ENCODE results near the gene TMEM151B. TPM values are rescaled to one million over a fixed set of nuclear protein-coding genes. Genes with fewer than 3 reads are reported as not detected.

TMEM151B gene
- total and polyA plus RNA-seq, 2 of the 13 experiments (the other 11 are each of a cell fraction or from before 2014, with no cell fraction given): not detected

DNA sequence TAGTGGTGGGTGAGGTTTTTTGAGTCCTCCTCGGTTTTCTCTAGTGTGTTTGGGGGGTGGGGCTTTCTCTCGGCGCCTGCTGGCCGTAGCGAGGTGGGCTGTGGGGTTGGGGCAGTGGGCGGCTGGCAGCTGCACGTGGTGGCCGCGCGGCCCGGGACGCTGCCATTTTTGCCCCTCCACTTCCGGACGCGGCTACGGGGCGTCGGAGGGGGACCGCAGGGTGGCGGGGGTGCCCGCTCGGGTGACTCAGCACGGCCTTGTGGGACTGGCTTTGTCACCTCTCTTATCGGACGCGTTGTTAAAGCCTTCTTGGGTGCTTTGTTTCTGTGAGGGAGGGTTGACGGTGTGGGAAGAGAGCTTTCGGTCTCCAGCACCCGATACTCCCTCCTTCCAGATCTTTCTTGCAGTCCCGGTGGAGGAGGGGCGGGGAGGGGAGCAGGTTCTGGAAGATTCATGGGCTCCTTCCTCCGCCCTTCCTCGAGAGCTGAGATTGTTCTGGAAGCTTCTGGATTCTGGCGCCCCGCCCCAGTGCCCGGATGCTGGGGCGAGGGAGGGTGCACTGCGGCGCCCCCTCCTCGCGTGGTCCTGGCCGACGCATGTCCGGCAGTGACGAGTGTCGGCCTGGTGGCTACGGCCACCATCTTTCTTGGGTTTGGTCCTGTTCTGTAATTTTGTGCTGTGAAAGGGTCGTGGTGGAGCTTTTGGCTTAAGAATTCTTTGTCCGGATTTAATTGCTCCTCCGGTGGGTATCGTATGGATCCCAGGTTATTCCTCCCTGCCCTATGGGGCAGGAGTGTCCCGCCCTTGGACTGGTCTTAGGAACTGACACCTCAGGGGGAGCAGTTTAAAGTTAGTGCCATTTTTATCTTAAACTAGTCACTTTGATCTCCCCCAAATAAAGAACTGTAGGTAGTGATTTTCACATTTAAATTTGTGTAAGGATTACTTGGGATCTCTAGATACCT lies 22.6 kb upstream of the TMEM151B start (continued):
- TF ChIP-seq AHDC1 (CRISPR knock-in tag; IDR thresholded peaks at IDR 0.05; ENCODE audit: borderline replicate concordance) (no peak), E2F1 (CRISPR knock-in tag; IDR thresholded peaks at IDR 0.05) (0 out of 2 replicates have a peak, but pooled peaks have one; percentile 26), DMTF1 (CRISPR knock-in tag; IDR thresholded peaks at IDR 0.05) (0 out of 2 replicates have a peak, but pooled peaks have one; percentile 26), ZNF589 (CRISPR knock-in tag; conservative IDR thresholded peaks at IDR 0.05) (no peak), GFI1 (CRISPR knock-in tag; IDR thresholded peaks at IDR 0.05; ENCODE audit: borderline replicate concordance) (0 out of 2 replicates have a peak, but pooled peaks have one; percentile 34), ASH2L (IDR thresholded peaks at IDR 0.05; ENCODE audit: insufficient read length, low read depth, low read length) (peak; percentile 68), ZNF558 (CRISPR knock-in tag; IDR thresholded peaks at IDR 0.05; ENCODE audit: borderline replicate concordance) (no peak; the same call in 1 of the 2 replicates), ZNF124 (CRISPR knock-in tag; IDR thresholded peaks at IDR 0.05) (no peak), ZFP62 (CRISPR knock-in tag; IDR thresholded peaks at IDR 0.05) (no peak), ZIK1 (CRISPR knock-in tag; IDR thresholded peaks at IDR 0.05; ENCODE audit: borderline replicate concordance, low read depth) (peak; percentile 70; the same call in 1 of the 2 replicates), CBX1 (IDR thresholded peaks at IDR 0.05; ENCODE audit: low read depth) (no peak), ZNF33A (CRISPR knock-in tag; IDR thresholded peaks at IDR 0.05; ENCODE audit: borderline replicate concordance) (no peak), ZBTB1 (CRISPR knock-in tag; IDR thresholded peaks at IDR 0.05; ENCODE audit: borderline replicate concordance) (no peak), ZNF225 (CRISPR knock-in tag; IDR thresholded peaks at IDR 0.05) (no peak; the same call in 1 of the 2 replicates), KLF9 (CRISPR knock-in tag; IDR thresholded peaks at IDR 0.05; ENCODE audit: low read depth) (no peak), ZNF251 (CRISPR knock-in tag; IDR thresholded peaks at IDR 0.05) (no peak; the same call in 1 of the 2 replicates)

Data from HepG2 (cell line).